H1 (cell line): ENCODE measurements around the gene NFIC. TPM values are rescaled to one million over a fixed set of nuclear protein-coding genes. Genes with fewer than 3 reads are reported as not detected.

Source experiments
- ATF3 ChIP-seq: IDR thresholded peaks from 2 replicates; pipeline ENCODE4 v1.6.1; 2011; ENCODE audit warnings: low read depth, mild to moderate bottlenecking, low read length; ENCODE audit not compliant: insufficient read depth
- CBX8 ChIP-seq: fragments of 300-800, 300-1000 bp; sonication (generic); IDR thresholded peaks from 2 replicates; pipeline ENCODE4 v1.7.1; 2016; ENCODE audit warnings: low read depth, low read length, borderline replicate concordance
- SIN3A ChIP-seq, 2 experiments: IDR thresholded peaks in 1 of 2; conservative IDR thresholded peaks in 1 of 2; 2 replicates each; pipeline ENCODE4 v1.6.1; 2011 to 2012; ENCODE audit warnings: low read length in 2 of 2, improper control_type of control experiment in 1 of 2, low read depth in 1 of 2, mild to moderate bottlenecking in 1 of 2
- polyA plus RNA-seq, 7 experiments: library from polyadenylated mRNA; depleted of rRNA in 3 of 7; stranded (reverse) in 5 of 7; unstranded in 2 of 7; fragments of >200 nt in 5 of 7; fragments of 200-250 nt in 2 of 7; gene quantifications; 1 replicate in 5 of 7; 2 replicates in 1 of 7; 4 replicates in 1 of 7; pipeline versions ENCODE4 v1.2.1 to v1.2.3, GENCODE V29; 2011 to 2013; ENCODE audit warnings: missing spikeins in 2 of 7, mixed read lengths in 2 of 7
- total RNA-seq: library from RNA; stranded (reverse); fragmentation: NEBNext Ultra II Directional; extraction: Animal tissue kit (Norgen Biotek cat#: 25700); gene quantifications from 2 replicates; pipeline ENCODE4 v1.2.1, GENCODE V29; 2021

The NFIC gene
- total and polyA plus RNA-seq, 2 of the 8 experiments (the other 6 are each of a cell fraction or from before 2014, with no cell fraction given), result 0.56 to 3.2 TPM

- no peak for TF ChIP-seq ATF3
- TF ChIP-seq SIN3A (conservative IDR thresholded peaks at IDR 0.05 in 1 of 2, IDR thresholded peaks at IDR 0.05 in 1 of 2; ENCODE audit: low read depth in 1 of 2, low read length in 2 of 2), result no peak
- TF ChIP-seq CBX8, result no peak
- TF ChIP-seq, all 59 proteins: peak for 0
Observed at GRCh38 chr19:3387645-3388589, 21.5 kb downstream of the NFIC start (continued).
